Measurements from ENCODE around the gene VPS39.

Gene VPS39

GRCh38 chr15:42178056-42178455 lies 30.0 kb downstream of the VPS39 start:
- H3K27ac ChIP-seq: no peak overlapping the region
- no peak overlapping the region for H2AFZ ChIP-seq (ENCODE audit: low read depth)
- H4K20me1 ChIP-seq (ENCODE audit: insufficient read depth): no peaks in the 10 kb centered on the region
- no peak overlapping the region for H3K9ac ChIP-seq
- no peaks in the 10 kb centered on the region for H3K79me2 ChIP-seq (ENCODE audit: insufficient read depth, low read depth)
- H3K4me3 ChIP-seq (IDR thresholded peaks at IDR 0.05; ENCODE audit: insufficient read depth, low read depth, low read length): no peak overlapping the region
- H3K27me3 ChIP-seq (ENCODE audit: insufficient read depth, low read depth): no peaks in the 10 kb centered on the region
- H3K36me3 ChIP-seq (ENCODE audit: insufficient read depth): no peaks in the 10 kb centered on the region
- H3K4me2 ChIP-seq: no peak overlapping the region
- no peaks in the 10 kb centered on the region for H3K4me1 ChIP-seq (ENCODE audit: low read depth, poor library complexity, severe bottlenecking)
- no peak for TF ChIP-seq CTCF (conservative IDR thresholded peaks at IDR 0.05; ENCODE audit: low read depth, low read length)

- Histone ChIP-seq H3K27ac (no peak overlapping the region), H3K27me3 (ENCODE audit: insufficient read depth, low read depth) (no peaks in the 10 kb centered on the region), H3K4me3 (IDR thresholded peaks at IDR 0.05; ENCODE audit: insufficient read depth, low read depth, low read length) (no peak overlapping the region), H4K20me1 (ENCODE audit: insufficient read depth) (no peaks in the 10 kb centered on the region), H3K9ac (no peak overlapping the region), H3K4me1 (ENCODE audit: low read depth, poor library complexity, severe bottlenecking) (peaks cover 10% of the 10 kb centered on the region), H2AFZ (ENCODE audit: low read depth) (no peak overlapping the region), H3K79me2 (ENCODE audit: insufficient read depth, low read depth) (no peaks in the 10 kb centered on the region), H3K36me3 (ENCODE audit: insufficient read depth) (no peaks in the 10 kb centered on the region; the same call in 1 of the 2 replicates), H3K4me2 (no peak overlapping the region)
- no peak for TF ChIP-seq CTCF (conservative IDR thresholded peaks at IDR 0.05; ENCODE audit: low read depth, low read length)
Measured at GRCh38 chr15:42175671-42176070, 32.4 kb downstream of the VPS39 start.

GRCh38 chr15:42172475-42172874 lies 35.6 kb downstream of the VPS39 start:
- Histone ChIP-seq H3K27ac (no peak overlapping the region), H3K27me3 (ENCODE audit: insufficient read depth, low read depth) (no peaks in the 10 kb centered on the region), H3K4me3 (IDR thresholded peaks at IDR 0.05; ENCODE audit: insufficient read depth, low read depth, low read length) (no peak overlapping the region), H3K36me3 (ENCODE audit: insufficient read depth) (no peaks in the 10 kb centered on the region; the same call in 1 of the 2 replicates), H3K9ac (no peak overlapping the region), H2AFZ (ENCODE audit: low read depth) (no peak overlapping the region), H3K4me2 (no peak overlapping the region), H4K20me1 (ENCODE audit: insufficient read depth) (no peaks in the 10 kb centered on the region), H3K79me2 (ENCODE audit: insufficient read depth, low read depth) (no peaks in the 10 kb centered on the region), H3K4me1 (ENCODE audit: low read depth, poor library complexity, severe bottlenecking) (peaks cover 10% of the 10 kb centered on the region)
- no peak for TF ChIP-seq CTCF (conservative IDR thresholded peaks at IDR 0.05; ENCODE audit: low read depth, low read length)

- Histone ChIP-seq H2AFZ (ENCODE audit: low read depth) (no peak overlapping the region), H3K27me3 (ENCODE audit: insufficient read depth, low read depth) (no peaks in the 10 kb centered on the region), H4K20me1 (ENCODE audit: insufficient read depth) (no peaks in the 10 kb centered on the region), H3K36me3 (ENCODE audit: insufficient read depth) (no peaks in the 10 kb centered on the region; the same call in 1 of the 2 replicates), H3K9ac (no peak overlapping the region), H3K4me3 (IDR thresholded peaks at IDR 0.05; ENCODE audit: insufficient read depth, low read depth, low read length) (no peak overlapping the region), H3K79me2 (ENCODE audit: insufficient read depth, low read depth) (no peaks in the 10 kb centered on the region), H3K4me2 (no peak overlapping the region), H3K27ac (no peak overlapping the region), H3K4me1 (ENCODE audit: low read depth, poor library complexity, severe bottlenecking) (peaks cover 10% of the 10 kb centered on the region)
- TF ChIP-seq CTCF (conservative IDR thresholded peaks at IDR 0.05; ENCODE audit: low read depth, low read length): no peak
Measured at GRCh38 chr15:42171795-42172194, 36.3 kb downstream of the VPS39 start.

All from KMS-11 (cell line).